HAP-1 (cell line): ENCODE results near the gene LBH.
A peak's percentile ranks its signal among the peaks of the same experiment; 100 is the strongest.

ENCODE experiments used
- DNase-seq, 2 experiments: peaks; one replicate each; pipeline ENCODE4 v3.0.0-alpha.2; 2016 to 2020; ENCODE audit warnings: low spot score in 2 of 2
- H3K27me3 ChIP-seq: fragments of 250-450 bp; sonication (Bioruptor Pico); 2 replicates; pipeline ENCODE4 v1.5.1; 2020; ENCODE audit warnings: low read depth, mild to moderate bottlenecking, moderate library complexity
- H3K36me3 ChIP-seq: fragments of 250-450 bp; sonication (Bioruptor Pico); replicated peaks from 2 replicates; pipeline ENCODE4 v1.5.1; 2020; ENCODE audit warnings: mild to moderate bottlenecking
- H3K4me1 ChIP-seq: fragments of 250-450 bp; sonication (Bioruptor Pico); 2 replicates; pipeline ENCODE4 v1.5.1; 2020; ENCODE audit warnings: mild to moderate bottlenecking
- H3K4me3 ChIP-seq: fragments of 250-450 bp; sonication (Bioruptor Pico); 2 replicates; pipeline ENCODE4 v1.5.1; 2020; ENCODE audit warnings: mild to moderate bottlenecking, moderate library complexity
- H3K9me3 ChIP-seq: fragments of 250-450 bp; sonication (Bioruptor Pico); 2 replicates; pipeline ENCODE4 v1.5.1; 2020; ENCODE audit warnings: mild to moderate bottlenecking, moderate library complexity
- in situ Hi-C: fragments of 300-500 bp; cut with MboI; formaldehyde crosslinking; loops from 3 replicates; pipeline ENCODE4 v1.14.3; 2020; ENCODE audit warnings: low sequenced_read_pairs, inconsistent platforms, mixed read lengths

LBH gene

GRCh38 chr2:30287857-30288513 lies 56.7 kb downstream of the LBH start:
- H3K36me3 ChIP-seq, result no peaks in the 10 kb centered on the region
- H3K4me3 ChIP-seq, result no peak overlapping the region
- H3K9me3 ChIP-seq, result no peaks in the 10 kb centered on the region
- H3K27me3 ChIP-seq, result peaks cover 2% of the 10 kb centered on the region; the same call in 1 of the 2 replicates
- in situ Hi-C loops, result no loop called here
- DNase-seq, result no peak
- peaks cover 8% of the 10 kb centered on the region for H3K4me1 ChIP-seq

- Histone ChIP-seq H3K9me3 (no peaks in the 10 kb centered on the region), H3K4me1 (peaks cover 8% of the 10 kb centered on the region), H3K27me3 (peaks cover 2% of the 10 kb centered on the region; the same call in 1 of the 2 replicates), H3K4me3 (no peak overlapping the region), H3K36me3 (no peaks in the 10 kb centered on the region)
- in situ Hi-C loops, result no loop called here
- DNase-seq, result peak in 1 of 2 experiments; percentile 18
These were observed 57.2 kb downstream of the LBH start for GRCh38 chr2:30288561-30288960.

GRCh38 chr2:30293303-30293921 lies 62.1 kb downstream of the LBH start:
- in situ Hi-C loops, result no loop called here
- no peak for DNase-seq
- Histone ChIP-seq H3K4me1 (peaks cover 5% of the 10 kb centered on the region), H3K36me3 (no peaks in the 10 kb centered on the region), H3K9me3 (no peaks in the 10 kb centered on the region), H3K4me3 (no peak overlapping the region), H3K27me3 (no peaks in the 10 kb centered on the region)

DNA sequence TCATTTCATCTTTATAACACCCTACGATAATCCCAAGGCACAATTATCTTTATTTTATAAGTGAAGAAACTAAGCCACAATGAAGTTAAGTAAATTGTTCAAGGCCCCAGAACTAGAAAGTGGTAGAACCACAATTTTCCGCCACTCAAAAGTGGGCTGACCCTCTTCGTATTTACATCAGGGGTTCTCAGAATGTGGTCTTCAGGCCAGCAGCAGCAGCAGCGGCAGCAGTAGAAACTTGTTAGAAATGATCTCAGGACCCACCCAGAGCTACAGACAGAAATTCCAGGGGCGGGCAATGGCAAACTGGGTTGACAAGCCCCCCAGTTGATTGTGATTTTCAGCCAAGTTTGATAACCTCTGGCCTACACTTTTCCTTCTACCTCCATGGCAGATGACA lies 62.8 kb downstream of the LBH start:
- H3K27me3 ChIP-seq, result no peaks in the 10 kb centered on the region
- no peaks in the 10 kb centered on the region for H3K9me3 ChIP-seq
- H3K36me3 ChIP-seq, result no peaks in the 10 kb centered on the region
- no peak overlapping the region for H3K4me3 ChIP-seq
- in situ Hi-C loops, result no loop called here
- H3K4me1 ChIP-seq, result peaks cover 4% of the 10 kb centered on the region
- no peak for DNase-seq

- H3K27me3 ChIP-seq, result no peaks in the 10 kb centered on the region
- H3K9me3 ChIP-seq, result no peaks in the 10 kb centered on the region
- no peak for DNase-seq
- no peak overlapping the region for H3K4me3 ChIP-seq
- in situ Hi-C loops, result no loop called here
- no peaks in the 10 kb centered on the region for H3K36me3 ChIP-seq
- peaks cover 20% of the 10 kb centered on the region for H3K4me1 ChIP-seq
These were observed 65.2 kb downstream of the LBH start for GRCh38 chr2:30296496-30296895.

- Histone ChIP-seq H3K36me3 (no peaks in the 10 kb centered on the region), H3K27me3 (no peaks in the 10 kb centered on the region), H3K9me3 (no peaks in the 10 kb centered on the region), H3K4me3 (no peak overlapping the region), H3K4me1 (peaks cover 31% of the 10 kb centered on the region)
- DNase-seq, result no peak
- in situ Hi-C loops, result no loop called here
These were observed 67.0 kb downstream of the LBH start for GRCh38 chr2:30298302-30298701.

- in situ Hi-C loops, result no loop called here
- no peaks in the 10 kb centered on the region for H3K36me3 ChIP-seq
- no peak for DNase-seq
These were observed 68.8 kb downstream of the LBH start for GRCh38 chr2:30300122-30300455.

DNA sequence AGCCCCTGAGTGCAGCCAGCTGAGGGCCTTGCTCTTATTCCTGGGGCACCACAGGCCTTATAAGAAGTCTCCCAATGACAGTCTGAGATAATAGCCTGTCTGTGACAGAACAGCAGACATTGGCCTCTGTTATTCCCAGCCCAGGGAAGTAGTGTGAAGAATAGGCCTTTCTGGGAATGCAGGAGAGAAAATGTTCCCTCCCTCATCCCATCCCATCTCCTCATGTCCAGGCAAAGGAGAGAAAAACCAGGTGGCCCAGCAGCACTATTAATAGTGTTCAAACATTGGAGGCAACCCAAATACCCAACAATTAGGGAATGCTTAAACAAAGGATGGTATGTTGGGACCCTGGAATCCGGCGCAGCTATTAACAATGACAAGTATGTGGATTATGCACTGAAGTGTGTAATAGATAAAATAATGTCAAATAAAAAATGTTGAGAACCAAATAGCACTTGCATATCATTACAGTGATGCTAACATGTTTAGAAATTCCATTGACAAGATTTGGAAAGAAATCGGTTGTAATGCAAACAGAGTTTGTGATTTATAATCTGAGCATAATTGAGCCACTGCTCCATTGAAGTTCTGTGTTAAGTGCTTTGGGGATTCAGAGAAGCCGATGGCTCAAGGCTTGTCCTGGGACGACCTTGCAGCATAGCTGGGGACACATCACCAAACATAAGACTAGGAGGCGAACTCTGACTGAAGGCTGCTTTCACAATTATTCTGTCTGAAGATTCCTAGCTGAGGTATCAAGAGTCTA lies 69.3 kb downstream of the LBH start:
- in situ Hi-C loops, result no loop called here
- DNase-seq, result peak; percentile 88 to 99
- Histone ChIP-seq H3K9me3 (no peaks in the 10 kb centered on the region), H3K36me3 (no peaks in the 10 kb centered on the region), H3K27me3 (no peaks in the 10 kb centered on the region), H3K4me1 (peaks cover 31% of the 10 kb centered on the region), H3K4me3 (no peak overlapping the region; the same call in 1 of the 2 replicates)

More at GRCh38 chr2:30300122-30300455, 68.8 kb downstream of the LBH start:
- Histone ChIP-seq H3K4me3 (peak overlapping the region; percentile 3; the same call in 1 of the 2 replicates), H3K4me1 (peaks cover 31% of the 10 kb centered on the region), H3K9me3 (no peaks in the 10 kb centered on the region), H3K27me3 (no peaks in the 10 kb centered on the region)

GRCh38 chr2:30301551-30301950 lies 70.2 kb downstream of the LBH start:
- Histone ChIP-seq H3K4me3 (no peak overlapping the region), H3K27me3 (no peaks in the 10 kb centered on the region), H3K9me3 (no peaks in the 10 kb centered on the region), H3K4me1 (peaks cover 31% of the 10 kb centered on the region), H3K36me3 (no peaks in the 10 kb centered on the region)
- in situ Hi-C loops, result no loop called here
- DNase-seq, result peak; percentile 82 to 91

- Histone ChIP-seq H3K36me3 (no peaks in the 10 kb centered on the region), H3K4me3 (no peak overlapping the region), H3K27me3 (no peaks in the 10 kb centered on the region), H3K9me3 (no peaks in the 10 kb centered on the region), H3K4me1 (peaks cover 31% of the 10 kb centered on the region)
- DNase-seq, result no peak
- in situ Hi-C loops, result no loop called here
These were observed 71.2 kb downstream of the LBH start for GRCh38 chr2:30302566-30302965.

GRCh38 chr2:30303095-30303494 lies 71.8 kb downstream of the LBH start:
- DNase-seq, result no peak
- in situ Hi-C loops, result no loop called here
- Histone ChIP-seq H3K9me3 (no peaks in the 10 kb centered on the region), H3K4me1 (peaks cover 31% of the 10 kb centered on the region), H3K36me3 (no peaks in the 10 kb centered on the region), H3K27me3 (no peaks in the 10 kb centered on the region), H3K4me3 (no peak overlapping the region)

GRCh38 chr2:30305235-30305634 lies 73.9 kb downstream of the LBH start:
- DNase-seq, result no peak
- Histone ChIP-seq H3K4me1 (peaks cover 18% of the 10 kb centered on the region), H3K9me3 (no peaks in the 10 kb centered on the region), H3K4me3 (no peak overlapping the region), H3K36me3 (no peaks in the 10 kb centered on the region), H3K27me3 (no peaks in the 10 kb centered on the region)
- in situ Hi-C loops, result no loop called here

GRCh38 chr2:30306522-30306921 lies 75.2 kb downstream of the LBH start:
- no peak overlapping the region for H3K4me3 ChIP-seq
- no peak for DNase-seq
- no peaks in the 10 kb centered on the region for H3K27me3 ChIP-seq
- H3K36me3 ChIP-seq, result no peaks in the 10 kb centered on the region
- in situ Hi-C loops, result no loop called here
- H3K4me1 ChIP-seq, result peaks cover 10% of the 10 kb centered on the region
- no peaks in the 10 kb centered on the region for H3K9me3 ChIP-seq

- Histone ChIP-seq H3K36me3 (no peaks in the 10 kb centered on the region), H3K4me3 (no peak overlapping the region), H3K9me3 (no peaks in the 10 kb centered on the region), H3K4me1 (no peaks in the 10 kb centered on the region; the same call in 1 of the 2 replicates), H3K27me3 (no peaks in the 10 kb centered on the region)
- in situ Hi-C loops, result no loop called here
- DNase-seq, result no peak
These were observed 76.9 kb downstream of the LBH start for GRCh38 chr2:30308280-30308679.
